Activated T-cell treated with anti-CD3 and anti-CD28 coated beads, Interleukin-2, amount 50 U/mL, for 48 hours (primary cell): ENCODE data around the gene KCNIP3.

Experiments
- DNase-seq, 2 experiments: peaks; one replicate each; pipeline ENCODE4 v3.0.0-alpha.2; 2020

KCNIP3 gene

DNA sequence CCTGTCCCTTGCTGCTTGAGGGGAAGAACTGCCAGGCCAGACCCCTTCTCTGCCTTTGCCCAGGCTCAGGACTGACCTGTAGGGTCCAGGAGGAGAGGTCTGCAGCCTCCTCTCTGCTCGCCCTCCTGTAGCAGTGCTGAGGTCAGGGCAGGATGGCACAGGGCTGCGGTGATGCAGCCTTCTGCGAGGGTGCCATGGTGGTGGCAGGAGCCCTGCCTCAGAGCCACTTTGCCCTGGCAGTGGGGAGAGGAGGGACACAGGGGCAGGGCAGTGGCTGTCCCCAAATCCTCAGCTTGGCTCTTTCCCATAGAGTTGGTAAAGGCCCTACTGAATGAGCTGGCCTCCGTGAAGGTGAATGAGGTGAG lies 22.0 kb upstream of the KCNIP3 start:
- DNase-seq: no peak

- DNase-seq: no peak
Measured at GRCh38 chr2:95275601-95276243, 21.4 kb upstream of the KCNIP3 start.

- no peak for DNase-seq
Measured at GRCh38 chr2:95276244-95276887, 20.8 kb upstream of the KCNIP3 start.

DNA sequence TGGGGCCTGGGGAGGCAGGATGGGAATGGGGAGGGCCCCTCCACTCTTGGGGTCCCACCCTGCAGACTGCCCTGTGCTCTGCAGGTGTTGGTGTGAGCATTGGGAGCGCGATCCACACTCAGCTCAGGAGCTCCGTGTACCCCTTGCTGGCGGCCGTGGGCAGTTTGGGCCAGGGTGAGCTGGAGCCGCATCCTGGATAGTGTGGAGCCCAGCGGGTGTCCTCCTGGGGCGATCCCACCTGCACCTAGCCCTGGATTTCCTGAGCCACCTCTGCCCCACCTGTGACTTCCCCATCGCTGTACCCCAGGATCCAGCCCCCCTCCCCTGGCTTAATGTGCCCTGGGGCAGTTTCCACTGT lies 20.3 kb upstream of the KCNIP3 start:
- no peak for DNase-seq

GRCh38 chr2:95277246-95277906 lies 19.8 kb upstream of the KCNIP3 start:
- DNase-seq: no peak

DNA sequence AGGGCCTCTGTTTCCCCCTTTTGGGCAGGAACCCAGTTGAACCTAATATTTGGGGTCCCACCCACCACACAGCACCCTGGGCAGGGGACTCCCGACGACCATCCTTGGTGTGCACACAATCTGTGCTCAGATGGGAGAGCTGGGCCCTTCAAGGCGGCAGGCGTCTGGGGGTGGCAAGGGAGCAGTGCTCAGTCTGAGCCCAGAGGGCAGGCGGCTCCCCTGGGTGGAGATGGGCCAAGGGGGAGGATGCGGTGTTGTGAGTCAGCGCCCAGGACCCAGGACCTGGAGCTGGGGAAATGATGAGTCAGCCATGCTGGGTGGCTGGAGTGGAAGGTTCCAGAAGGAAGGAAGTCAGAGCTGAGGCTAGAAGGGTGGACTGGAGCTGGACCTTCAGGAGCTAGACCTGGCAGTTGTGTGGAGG lies 19.1 kb upstream of the KCNIP3 start:
- DNase-seq: no peak

DNA sequence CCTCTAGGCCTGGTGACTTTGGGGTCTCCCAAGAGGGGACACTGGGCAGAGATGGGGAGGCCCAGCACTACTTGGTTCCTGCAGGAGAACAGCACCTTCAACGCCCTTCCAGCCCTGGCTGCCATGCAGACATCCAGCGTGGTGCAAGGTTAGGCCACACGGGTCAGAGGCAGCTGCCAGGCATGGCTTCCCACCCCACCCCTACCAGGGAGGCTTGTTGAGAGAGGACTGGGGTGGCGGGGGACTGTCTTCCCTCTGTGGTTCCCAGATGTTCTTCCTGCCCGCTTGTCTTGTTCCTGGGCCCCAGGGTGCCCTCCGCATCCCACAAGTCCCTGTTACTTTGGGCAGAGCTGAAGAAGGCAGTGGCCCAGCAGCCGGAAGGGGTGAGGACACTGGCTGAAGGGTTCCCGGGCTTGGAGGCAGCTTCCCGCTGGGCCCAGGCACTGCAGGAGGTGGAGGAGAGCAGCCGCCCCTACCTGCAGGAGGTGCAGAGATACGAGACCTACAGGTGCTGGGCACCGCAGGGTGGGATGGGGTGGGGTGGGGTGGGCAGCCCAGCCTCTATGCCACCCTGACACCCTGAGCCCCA lies 18.4 kb upstream of the KCNIP3 start:
- no peak for DNase-seq

GRCh38 chr2:95279435-95280035 lies 17.6 kb upstream of the KCNIP3 start:
- DNase-seq: no peak

DNA sequence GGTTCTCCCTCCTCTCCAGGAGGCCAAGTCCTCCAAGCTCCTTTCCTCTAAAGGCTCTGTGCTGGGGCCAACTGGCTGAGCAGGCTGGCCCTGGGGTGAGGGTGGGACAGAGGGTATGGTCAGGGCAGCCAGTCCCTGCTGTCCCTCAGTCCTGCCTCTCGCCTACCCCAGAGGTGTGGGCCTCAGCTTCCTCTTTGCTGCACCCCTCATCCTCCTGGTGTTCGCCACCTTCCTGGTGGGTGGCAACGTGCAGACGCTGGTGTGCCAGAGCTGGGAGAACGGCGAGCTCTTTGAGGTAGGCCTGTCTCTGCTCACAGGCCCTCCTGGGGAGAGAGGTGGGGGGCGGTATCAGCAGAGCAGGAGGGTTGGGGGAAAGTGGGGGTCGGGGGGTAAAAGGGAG lies 16.1 kb upstream of the KCNIP3 start:
- no peak for DNase-seq

DNA sequence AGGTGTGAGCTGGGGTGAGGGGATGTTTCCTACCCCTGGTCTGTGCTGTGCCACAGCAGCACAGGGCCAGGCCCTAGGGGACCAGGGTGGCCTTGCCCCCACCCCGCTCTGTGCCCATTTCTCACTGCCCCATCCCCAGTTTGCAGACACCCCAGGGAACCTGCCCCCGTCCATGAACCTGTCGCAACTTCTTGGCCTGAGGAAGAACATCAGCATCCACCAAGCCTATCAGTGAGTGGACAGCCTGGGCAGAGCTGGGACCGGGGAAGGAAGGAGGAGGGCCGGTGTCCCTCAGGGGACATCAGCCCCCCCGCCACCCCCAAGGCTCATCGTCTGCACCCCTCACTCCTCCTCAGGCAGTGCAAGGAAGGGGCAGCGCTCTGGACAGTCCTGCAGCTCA lies 15.4 kb upstream of the KCNIP3 start:
- DNase-seq: no peak

DNA sequence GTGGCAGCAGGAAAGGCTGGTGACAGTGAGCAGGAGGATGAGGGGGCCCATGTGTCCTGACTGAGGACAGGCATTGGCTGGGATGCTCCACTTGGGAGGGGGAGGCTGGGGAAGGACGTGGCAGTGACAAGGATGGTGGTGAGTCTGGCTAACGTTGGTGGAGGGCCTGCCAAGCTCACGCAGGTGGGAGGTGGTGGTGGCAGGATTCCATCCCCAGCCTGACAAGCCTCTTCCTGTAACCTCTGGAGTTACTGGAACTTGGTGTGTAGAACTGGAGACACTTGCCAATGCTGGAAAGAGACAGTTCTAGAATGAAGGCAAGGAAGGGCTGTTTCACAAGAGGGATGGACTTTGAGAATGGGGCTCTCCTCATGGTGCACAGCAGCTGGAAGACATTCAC lies 14.7 kb upstream of the KCNIP3 start:
- DNase-seq: no peak

GRCh38 chr2:95283562-95283961 lies 13.6 kb upstream of the KCNIP3 start:
- DNase-seq: no peak

DNA sequence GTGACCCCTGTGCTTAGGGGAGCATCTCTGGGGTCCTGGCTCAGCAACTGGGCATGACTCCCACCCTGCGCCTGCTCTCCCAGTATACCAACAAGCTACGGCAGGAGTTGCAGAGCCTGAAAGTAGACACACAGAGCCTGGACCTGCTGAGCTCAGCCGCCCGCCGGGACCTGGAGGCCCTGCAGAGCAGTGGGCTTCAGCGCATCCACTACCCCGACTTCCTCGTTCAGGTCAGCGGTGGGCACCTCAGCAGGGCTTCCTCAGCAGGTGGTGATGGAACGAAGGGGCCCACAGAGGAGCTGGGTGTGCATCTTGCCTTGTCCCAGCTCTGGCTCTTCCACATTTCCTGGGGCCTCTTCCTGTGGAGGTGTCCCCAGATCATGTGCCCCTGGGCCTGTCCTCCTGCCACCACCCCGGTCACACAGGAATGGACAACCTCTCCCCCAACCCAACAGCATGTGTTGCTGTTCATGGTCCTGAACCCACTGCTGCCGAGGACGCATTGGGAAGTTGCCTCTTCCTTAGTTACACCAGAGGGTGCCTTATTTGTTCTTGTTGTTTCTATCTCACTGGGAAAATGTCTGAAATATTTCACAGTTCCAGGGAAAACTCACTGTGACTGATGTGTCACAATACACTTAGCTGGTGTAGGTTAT lies 12.1 kb upstream of the KCNIP3 start:
- no peak for DNase-seq

- no peak for DNase-seq
Measured at GRCh38 chr2:95285542-95285932, 11.6 kb upstream of the KCNIP3 start.

DNA sequence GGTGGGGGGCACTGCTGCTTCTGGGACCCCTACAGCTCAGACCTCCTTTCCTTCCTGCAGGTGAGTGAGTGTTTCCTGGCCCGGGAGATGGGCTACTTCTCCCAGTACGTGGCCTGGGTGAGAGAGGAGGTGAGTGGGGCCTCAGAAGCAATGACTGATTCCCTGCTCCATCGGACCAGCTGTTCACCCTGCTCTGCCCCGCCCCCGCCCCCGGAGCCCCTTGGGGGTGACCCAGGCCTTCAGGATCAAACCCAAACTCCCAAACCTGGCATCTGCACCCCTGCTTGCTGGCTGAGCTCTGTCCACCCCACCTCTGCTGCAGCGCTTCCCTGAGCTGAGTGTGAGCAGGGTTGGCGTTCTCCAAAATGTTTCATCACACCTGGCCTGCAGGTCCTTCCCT lies 9.8 kb upstream of the KCNIP3 start:
- DNase-seq: no peak

DNA sequence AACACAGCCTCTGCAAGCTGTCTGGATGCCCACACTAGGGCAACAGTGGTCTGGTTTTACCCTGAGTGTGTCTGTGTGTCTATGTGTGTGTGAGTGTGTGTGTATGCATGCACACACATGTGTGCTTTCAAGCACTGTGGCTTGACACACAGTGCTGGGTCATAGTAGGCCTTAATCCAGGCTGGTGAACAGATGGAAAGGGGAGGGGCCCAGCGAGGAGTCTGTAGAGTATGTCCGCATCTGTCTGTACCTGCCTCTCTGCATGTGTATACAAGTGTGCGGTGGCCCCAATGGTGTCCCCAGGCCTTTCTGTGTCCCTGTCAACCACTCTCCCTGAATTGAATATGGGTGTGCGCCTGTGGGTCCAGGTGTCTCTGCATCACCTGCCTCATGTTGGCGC lies 9.3 kb upstream of the KCNIP3 start:
- no peak for DNase-seq

DNA sequence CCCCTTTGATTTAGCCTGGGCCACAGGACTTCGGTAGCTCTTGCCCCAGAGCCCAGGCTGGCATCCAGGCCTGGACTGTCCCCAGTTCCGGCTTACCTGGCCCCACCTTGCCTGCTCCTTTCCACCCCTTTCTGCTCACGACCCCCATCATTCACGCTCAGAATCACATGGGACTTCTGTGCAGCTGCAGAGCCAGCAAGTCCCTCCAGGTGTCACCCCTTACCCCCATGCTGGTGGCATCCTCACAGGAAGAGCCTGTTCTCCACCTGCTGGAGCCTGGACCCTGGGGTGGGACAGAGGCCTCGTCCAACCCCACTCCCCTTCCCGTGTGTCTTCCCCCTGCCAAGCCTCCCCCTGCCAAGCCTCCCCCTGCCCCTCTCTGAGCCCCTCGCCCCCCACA lies 7.9 kb upstream of the KCNIP3 start:
- no peak for DNase-seq

- DNase-seq: no peak
Measured at GRCh38 chr2:95291222-95291621, 5.9 kb upstream of the KCNIP3 start.

DNA sequence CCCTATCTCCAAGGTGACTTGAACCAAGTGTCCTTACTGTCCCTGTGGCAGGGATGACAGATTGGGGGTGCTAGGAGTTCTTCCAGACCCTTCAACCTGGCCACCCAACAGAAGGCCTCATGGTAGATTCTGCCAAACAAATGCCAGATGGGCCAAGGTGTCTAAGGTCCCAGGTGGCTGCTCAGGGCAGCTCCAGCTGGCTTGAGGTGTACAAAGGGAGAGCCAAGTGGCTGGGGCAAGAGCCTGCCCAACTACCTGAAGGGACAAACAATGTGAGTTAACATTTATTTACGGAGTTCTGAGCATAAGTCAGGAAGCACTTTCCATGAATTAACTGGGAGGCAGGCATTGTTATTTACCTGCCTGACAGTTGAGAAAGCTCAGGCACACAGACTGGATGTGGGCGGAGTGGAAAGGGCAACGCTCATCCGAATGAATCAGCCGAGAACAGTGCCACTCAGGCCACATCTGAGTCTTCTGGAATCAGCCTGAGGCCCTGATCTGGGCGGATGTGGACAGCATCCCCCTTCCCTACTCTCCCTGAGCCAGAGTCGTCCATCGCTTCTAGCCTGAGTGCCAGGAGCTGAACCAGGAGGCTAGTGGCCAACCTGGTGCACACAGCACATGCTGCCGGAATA lies 4.4 kb upstream of the KCNIP3 start:
- DNase-seq: no peak

DNA sequence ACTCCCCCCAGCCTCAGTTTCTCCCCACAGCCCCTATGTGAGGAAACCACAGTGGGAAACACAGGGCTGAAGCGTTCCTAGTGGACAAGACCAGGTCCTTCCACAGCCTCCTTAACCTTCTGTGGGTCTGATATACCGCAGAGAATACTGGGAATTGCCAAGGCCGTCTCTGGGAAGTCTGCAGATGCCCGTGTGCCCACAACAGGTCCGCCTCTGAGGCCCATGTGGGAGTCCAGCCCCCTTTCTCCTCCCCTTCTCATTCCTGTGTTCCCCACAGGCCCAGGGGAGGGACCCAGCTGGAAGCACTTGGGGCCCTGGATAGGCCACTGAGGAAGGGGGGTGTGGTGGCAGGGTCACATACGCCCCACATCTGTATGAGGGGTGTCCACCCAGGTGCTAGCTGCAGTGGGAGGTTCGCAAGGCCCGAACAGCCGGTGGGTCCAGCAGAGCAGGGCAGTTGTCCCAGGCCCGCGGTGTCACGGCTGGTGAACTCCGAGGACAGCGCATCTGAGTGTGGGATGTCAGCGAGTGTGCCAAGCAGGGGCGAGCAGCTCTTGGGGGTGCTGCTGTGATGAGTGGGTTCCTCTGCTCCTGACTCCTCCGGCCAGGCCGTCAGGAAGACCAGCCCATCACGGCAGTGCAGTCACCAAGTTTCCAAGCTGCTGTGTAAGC lies 2.4 kb upstream of the KCNIP3 start:
- DNase-seq: no peak

- no peak for DNase-seq
Measured at GRCh38 chr2:95295376-95295775, 1.8 kb upstream of the KCNIP3 start.

DNA sequence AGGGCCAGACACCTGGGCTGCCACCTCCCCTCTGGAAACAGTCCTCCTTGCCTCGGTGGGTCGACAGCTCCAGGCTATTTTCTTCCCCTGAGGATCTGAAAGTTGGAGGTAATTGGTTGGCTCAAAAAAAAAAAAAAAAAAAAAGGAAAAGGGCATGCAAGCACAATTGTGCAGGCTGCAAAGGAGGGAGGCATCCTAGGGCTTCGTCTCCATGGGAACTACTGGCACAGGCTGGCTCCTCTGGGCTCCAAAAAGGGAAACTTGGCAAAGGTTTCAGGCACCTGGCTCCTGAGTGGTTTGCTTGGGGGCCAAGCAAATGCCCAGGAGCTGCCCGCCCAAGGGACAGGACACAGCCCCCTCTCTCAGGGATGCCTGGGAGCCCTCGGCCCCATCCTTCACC lies 1.1 kb upstream of the KCNIP3 start:
- DNase-seq: no peak
